Skin of body (tissue), 2 donors: Measurements from ENCODE around the gene TCP11. TPM values are rescaled to one million over a fixed set of nuclear protein-coding genes. Genes with fewer than 3 reads are reported as not detected.
"Not testable (repeated sequence)": the region's sequence is repeated elsewhere in the genome, so short reads cannot be mapped to it uniquely, and the experiment has no call there.

Experiments used
- DNase-seq: peaks from one replicate; lab custom pipeline; 2025; lab: John Stamatoyannopoulos, UW
- total RNA-seq: library from RNA; depleted of rRNA; stranded (reverse); fragments of >200 nt; gene quantifications from one replicate; pipeline ENCODE4 v1.2.3, GENCODE V29; 2014

The TCP11 gene
- total RNA-seq, 1 donor from 2014 or later, result 0.30 TPM

DNA sequence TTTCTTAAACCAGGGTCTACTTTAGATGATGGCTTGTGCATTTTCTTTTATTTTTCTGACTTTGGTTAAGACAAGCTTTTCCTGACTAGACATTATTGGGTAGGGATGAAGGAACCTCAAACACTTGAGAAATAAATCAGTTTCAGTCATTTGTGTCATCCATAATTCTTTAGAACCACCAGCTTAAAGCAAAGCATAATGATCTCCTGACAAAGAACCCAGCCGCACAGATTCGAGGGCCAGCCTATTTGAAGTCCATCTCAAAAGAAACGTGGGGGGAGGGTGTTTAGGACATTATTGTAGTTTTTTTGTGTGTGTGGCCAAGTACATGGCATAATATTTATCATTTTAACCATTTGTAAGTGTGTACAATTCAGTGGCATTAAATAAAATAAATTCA is 6.3 kb upstream of the TCP11 start:
- DNase-seq, result no peak

DNA sequence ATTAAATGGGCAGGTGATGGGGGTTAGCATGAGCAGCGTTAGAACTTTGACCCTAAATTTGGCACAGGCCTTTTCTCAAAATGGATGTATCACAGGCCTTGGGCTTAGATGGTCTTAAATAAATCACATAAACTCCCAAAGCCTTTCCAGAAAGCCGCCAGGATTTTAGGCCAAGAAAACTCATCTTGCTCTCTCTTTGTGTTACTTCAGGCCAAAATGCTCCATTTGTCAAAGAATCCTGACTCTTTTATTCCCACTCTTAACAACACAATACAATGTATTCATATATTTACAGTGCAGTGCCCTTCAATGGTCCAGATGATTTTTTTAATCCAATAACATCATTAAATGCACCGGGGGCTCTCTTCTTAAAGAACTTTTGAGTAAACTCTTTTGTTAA is 5.9 kb upstream of the TCP11 start:
- DNase-seq, result peak; percentile 14

DNA sequence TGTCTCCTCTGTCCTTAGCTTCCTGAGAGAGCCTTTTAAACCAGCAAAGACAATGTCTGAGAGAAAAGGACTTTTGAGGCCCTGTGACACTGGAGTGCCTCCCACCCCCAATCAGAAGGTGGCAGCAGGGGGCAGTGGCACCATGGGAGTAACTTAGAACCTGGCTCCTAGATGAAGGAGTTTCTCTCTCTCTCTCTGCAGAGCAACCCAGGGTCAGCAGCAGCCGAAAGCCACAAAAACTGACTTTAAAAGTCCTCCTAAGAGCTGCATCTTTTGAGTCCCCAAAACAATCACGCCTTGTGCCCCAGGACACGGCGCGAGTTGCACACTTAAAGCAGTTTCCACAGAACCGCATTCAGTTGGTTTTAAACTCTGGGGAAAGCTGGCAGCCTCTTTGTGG is 5.3 kb upstream of the TCP11 start:
- no peak for DNase-seq

DNA sequence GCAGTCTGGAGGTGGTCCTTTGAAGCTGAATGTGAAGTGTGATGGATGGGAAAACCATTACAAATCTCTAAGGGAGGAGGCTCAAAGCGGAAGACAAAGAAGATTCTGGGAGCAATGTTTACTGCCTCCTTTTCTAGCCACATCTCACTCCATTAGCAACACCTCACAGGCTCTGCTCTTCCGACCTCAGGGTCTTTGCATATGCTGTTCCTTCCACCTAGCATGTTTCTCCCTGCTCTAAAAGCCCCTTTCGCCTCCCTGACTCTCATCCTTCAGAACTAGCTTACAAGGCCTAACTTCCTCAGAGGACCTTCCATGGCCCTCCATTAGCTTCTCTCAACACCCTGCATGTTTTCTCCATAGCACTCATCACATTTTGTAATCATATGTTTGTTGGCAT is 4.6 kb upstream of the TCP11 start:
- no peak for DNase-seq

DNA sequence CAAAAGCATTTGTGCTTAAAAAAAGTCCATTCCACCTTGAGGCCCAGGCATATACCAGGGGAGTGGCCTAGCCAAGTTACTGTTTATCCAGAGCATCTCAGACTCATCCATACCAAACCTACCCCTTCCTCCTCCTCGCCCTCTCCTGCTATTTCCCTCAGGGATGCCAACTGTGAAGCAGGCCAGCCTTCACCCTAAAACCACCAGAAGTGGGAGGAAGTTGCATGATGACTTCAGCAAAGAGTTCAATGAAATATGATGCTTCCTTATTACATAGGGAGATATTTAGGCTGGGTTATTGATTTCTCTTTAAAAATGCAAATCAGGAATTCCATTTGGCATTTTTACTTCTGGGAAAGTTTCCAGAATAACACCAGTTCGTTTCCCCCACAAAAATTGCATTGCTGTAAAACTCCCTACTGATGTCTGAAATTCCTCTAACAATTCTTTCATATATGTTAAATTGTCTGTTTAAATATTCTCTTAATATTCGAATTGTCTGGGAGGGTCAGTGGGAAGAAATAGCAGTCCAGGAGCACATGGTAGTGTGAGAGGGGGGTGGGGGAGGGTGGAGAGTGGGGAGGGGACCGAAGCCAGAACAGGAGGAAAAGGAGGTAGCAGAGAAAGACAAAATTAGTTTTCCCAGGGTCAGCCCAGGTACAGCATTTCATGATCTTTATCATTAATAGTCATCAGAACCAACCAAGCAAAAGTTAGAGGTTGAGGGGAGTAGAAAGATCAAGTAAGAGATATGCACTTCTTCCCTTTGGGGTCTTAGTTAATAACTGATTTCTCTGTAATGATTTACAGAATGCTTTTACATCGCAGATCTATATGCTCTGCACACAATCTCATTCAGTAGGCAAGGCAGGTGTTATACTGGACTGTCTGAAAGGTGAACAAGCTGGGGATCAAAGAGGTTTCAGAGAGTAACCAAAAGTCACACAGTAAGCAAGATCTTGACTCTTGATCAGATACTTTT is 1.7 kb upstream of the TCP11 start:
- DNase-seq, result no peak

DNA sequence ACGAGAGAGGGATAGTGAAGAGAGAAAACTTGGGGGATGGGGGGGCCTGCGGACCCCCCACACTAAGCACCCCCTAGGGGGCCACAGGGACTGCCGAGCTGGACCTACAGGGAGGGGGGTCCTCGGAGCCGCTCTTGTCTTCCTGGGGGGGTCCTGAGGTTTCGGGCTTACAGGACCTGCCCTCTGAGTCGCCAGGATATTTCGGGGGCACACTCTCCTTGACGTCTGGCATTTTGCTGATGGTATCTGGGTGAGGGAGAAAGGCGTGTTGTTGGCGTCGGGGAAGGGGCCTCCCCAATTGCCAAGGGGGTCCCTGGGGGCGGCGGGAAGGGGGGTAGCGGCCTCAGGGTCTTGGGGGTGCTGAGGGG is 516 bp downstream of the TCP11 start:
- DNase-seq, result no peak

DNA sequence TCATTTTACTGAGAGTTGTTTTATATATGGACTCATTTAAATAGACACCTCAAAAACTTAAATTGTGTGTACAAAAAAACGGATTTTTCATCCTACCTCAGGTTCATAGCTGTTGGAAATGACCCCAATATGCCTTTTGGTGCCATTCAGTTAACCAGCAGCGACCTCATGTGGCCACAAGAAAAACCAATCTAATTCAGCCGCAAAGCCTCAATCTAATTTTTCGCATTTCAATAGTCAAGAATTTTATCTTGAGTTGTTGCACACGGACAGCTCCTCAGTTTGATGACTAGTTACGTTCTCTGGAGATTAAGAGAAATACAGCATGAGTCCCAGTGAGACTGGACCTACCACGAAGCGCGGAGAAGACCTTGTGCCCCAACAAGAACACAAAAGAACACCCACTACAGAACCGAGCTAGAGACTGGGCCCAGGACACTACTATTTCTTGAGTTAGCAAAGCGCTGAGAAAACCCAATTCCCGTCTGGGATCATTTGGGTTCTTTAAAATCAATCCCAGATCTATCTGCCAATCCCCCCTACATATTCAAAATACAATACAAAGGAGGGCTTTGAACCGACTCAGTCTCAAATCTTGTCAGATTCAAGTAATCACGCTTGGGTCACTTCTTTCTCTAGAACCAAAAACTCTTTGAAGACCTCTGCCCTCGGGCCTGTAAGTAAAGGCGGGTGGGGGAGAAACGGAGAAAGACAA is 1.1 kb downstream of the TCP11 start:
- peak; percentile 69 for DNase-seq

DNA sequence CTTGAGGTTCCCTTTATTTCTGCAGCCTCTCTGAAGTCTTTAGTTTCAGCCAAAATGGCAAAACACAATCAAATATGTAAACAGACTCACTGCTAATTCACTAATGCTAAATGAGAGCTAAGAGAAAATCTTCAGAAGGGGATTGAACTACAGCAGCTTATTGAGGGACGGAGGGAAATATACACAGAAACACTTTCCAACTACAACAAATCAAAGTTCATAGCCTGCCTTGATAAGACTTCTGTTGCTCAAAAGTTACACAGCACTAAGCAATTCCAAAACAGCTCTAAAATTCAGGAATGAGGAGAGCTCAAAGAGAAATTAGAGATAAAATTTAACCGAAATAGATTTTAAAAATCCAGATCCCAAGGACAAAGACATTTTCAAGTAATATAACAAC is 1.7 kb downstream of the TCP11 start:
- no peak for DNase-seq

DNA sequence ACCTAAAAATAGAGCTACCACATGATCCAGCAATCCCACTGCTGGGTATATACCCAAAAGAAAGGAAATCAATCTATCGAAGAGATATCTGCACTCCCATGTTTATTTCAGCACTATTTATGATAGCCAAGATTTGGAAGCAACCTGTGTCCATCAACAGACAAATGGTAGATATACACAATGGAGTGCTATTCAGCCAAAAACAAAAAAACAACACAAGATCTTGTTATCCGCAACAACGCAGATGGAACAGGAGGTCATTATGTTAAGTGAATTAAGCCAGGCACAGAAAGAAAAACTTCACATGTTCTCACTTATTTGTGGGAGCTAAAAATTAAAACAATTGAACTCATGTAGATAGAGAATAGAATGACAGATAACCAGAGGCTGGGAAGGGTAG is 2.9 kb downstream of the TCP11 start:
- DNase-seq, result not testable (repeated sequence)

DNA sequence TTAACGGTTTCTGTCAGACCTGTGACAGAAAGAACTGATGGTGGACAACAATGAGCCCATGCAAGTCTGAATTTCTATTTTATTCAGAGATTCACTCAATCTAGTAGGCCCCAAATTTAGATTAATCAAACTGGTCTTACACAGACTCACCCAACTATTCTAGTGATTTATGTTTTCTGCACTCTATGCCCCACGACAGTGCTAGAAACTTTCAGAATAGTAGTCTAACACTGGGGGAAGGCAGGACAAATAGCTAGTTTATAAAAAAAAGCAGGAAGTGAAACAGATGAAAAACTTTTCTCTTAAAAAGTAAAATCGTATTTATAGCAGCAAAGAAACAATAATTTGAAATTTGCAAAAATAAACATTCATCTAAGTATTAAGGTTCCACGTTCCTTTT is 5.0 kb downstream of the TCP11 start:
- DNase-seq, result no peak

DNA sequence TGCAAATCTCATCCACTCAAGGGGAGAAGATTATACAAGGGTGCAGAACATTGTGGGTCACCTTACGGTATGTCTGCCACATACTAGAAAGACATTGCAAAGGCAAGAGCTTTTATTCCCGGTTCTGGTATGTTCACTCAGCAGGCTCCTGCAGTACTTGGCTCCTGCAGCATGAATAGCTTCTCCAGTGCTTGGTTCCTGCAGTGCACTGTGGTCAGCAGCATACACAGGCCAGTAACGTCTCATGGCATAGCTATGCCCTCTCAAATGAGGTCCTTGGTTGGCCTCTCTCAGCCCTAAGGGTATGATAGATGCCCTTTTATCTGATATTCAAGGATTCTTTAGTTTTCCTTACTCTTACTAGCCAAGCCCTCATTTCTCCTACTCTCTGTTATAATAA is 12.6 kb downstream of the TCP11 start:
- no peak for DNase-seq

DNA sequence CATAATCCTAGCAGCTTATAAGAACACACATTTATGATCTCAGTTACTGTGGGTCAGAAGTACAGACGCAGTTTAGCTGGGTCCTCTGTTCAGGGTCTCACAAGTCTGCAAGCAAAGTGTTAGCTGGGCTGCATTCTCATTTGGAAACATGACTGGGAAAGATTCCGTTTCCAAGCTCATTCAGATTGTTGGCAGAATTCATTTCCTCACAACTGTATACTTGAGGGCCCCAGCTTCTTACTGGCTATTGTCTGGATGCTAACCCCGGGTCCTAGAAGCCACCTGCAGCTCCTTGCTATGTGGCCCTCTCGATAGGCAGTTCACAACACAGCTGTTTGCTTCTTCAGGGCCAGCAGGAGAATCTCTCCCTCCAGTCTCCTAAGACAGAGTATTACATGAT is 13.1 kb downstream of the TCP11 start:
- DNase-seq, result peak; percentile 4

DNA sequence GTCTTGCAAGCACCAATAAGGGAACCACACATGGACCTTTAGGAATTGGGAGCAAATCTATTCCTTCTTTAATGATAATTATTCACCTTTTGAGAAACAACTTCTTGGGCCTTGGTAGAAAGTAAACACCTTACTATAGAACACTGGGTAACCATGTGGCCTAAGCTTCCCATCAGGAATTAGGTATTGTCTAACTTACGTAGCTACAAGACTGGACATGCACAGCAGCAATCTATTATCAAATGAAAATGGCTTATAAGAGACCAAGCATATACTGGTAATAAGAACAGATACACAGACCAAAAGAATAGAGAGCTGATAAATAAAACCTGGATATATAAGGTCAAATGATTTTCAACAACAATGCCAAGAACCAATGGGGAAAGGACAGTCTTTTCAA is 16.8 kb downstream of the TCP11 start:
- DNase-seq, result no peak

DNA sequence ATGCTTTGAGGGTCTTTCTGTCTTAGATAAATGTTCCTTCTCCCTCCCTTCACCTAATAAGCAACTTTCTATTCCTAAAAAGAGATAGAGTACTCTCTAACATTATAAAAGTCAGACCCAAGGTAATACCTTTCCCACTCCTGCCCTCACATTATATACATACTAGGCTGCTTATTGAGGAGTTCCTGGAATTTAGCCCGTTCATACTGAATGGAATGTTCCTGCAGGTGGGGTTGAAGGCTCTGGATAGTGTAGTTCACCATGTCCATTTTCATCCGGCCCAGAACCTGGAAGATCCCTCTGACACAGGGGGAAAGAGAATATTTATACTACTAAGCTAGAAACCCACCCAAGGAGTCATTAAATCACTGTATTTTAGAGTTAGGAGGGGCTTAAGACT is 20.4 kb downstream of the TCP11 start:
- no peak for DNase-seq

DNA sequence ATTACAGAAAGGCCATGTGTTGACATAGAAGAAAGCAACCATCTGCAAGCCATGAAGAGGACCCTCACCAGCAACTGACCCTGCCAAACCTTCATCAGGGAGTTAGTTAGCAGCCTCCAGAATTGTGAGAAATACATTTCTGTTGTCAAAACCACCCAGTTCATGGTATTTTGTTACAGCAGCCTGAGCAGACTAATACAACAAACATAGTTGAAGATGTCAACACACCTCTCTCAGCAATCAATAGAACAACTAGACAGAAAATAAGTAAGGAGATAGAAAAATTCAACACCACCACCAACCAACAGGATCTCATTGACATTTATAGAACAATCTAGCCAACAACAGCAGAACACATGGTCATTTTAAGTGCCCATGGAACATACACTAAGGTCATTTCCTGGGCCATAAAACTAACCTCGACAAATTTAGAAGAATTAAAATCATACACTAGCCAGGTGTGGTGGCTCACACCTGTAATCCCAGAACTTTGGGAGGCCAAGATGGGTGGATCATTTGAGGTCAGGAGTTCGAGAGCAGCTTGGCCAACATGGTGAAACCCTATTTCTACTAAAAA is 32.7 kb downstream of the TCP11 start:
- no peak for DNase-seq

DNA sequence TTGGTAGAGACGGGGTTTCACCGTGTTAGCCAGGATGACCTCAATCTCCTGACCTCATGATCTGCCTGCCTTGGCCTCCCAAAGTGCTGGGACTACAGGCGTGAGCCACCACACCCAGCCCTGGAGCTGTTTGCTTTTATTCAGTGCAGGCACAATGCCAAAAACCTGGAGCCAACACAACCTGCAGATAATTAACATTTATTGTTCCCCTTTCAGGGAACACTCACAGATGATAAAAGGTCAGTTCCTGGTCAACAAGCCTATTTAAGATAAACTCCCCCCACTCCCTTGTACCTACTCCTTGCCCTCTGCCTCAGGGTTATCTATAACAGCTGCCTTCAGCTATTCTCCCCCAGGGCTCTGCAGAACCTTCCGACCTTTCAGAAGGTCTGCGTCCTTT is 33.4 kb downstream of the TCP11 start:
- not testable (repeated sequence) for DNase-seq

DNA sequence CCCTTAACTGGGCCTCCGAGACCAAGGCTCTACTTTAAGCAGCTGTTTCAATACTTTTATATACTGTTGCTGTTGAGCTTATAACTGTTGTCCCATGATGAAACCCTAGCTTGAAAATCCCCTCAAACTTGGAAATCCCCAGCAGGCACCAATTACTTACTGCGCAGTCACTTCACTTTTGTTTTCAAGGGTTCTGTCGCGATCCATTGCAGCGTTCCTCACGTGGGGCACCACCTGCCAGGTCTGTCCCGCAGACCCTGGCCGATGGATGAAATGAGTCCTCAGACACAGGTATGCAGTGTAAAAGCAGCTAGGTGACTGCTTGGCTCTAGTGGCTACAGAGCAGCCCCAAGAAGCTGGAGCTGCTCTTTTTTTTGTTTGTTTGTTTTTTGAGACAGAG is 33.9 kb downstream of the TCP11 start:
- DNase-seq, result not testable (repeated sequence)

DNA sequence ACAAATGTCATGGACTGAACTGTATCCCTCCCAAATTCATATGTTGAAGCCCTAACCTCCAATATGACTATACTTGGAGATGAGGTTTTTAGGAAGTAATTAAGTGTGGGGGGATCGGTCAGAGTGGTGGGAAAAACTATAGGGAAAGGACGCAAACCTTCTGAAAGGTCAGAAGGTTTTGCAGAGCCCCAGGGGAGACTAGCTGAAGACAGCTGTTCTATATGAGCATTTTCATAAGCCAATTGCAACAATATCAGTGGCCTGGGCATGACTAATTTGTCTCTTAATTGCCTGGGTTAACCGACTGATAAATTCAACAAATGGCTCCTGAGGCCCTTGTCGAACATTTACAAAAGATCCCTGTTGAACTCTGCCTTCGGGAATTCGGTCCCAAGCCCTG is 35.1 kb downstream of the TCP11 start:
- not testable (repeated sequence) for DNase-seq

DNA sequence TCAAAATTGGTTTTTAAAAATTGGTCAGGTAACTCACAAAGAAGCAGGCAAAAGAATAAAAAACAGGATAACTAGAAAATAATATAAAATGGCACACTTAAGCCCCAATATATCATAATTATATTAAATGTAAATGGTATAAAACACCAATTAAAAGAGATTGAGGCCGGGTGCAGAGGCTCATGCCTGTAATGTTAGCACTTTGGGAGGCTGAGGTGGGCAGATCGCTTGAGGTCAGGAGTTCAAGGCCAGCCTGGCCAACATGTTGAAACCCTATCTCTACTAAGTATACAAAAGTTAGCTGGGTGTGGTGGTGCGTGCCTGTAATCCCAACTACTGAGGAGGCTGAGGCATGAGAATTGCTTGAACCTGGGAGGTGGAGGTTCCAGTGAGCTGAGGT is 36.1 kb downstream of the TCP11 start:
- no peak for DNase-seq

DNA sequence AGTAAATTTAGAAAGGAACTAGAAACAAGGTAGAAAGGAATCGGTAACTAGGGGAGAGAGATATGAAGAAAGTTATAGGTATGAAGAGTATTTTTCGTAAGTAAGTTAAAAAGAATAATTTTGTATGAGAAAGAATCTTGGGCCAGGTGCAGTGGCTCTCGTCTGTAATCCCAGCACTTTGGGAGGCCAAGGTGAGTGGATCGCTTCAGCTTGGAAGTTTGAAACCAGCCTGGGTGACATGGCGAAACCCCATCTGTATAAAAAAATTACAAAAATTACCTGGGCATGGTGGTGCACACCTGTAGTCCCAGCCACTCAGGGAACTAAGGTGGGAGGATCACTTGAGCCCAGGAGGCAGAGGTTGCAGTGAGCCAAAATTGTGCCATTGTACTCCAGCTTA is 42.0 kb downstream of the TCP11 start:
- no peak for DNase-seq

DNA sequence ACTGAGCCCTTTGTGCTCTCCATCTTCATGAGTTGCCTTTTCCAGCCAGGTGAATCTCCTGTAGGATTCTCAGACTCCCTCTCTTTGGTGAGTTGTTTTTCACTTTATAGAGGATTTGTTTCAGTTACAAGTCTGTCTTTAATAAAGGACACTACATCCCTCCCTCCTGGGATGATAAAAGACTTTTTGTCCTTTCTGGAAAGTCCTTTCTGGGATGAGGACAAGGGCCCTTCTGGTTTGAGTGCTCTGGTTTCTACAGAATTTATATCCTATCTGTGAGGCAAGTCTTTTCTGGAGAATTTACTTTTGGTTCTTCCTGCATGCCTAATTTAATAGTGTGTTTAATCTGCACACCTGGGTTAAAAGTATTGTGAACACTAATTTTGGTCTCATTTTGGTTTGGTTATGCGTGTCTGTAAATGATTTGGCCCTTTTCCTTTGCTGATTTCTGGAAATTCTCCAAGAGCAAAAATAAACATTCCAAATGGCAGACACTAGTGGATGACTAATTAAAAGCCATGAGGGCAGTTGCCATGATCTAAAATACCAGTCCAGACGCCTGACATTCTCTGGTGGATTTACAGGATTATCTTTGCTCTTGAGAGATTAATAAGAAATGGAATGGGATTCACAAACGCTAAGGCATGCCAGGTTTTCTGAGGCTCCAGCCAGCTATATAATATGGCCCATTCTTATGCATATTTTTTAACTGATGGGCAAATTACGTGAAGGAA is 44.8 kb downstream of the TCP11 start:
- DNase-seq, result no peak

DNA sequence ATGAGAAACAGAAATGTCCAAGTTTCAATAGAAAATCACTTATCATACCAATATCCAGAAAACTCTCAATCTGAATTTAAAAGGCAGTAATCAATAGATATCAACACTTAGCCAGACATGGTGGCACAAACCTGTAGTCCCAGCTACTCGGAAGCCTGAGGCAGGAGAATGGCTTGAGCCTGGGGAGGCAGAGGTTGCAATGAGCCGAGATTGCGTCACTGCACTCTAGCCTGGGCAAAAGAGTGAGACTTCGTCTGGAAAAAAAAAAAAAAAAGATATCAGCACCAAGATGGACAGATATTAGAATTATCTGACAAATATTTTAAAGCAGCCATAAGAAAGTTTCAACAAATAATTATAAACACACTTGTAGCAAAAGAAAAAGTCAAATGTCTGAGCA is 47.0 kb downstream of the TCP11 start:
- DNase-seq, result no peak
